ENCODE results near the gene PRCD.

DNA sequence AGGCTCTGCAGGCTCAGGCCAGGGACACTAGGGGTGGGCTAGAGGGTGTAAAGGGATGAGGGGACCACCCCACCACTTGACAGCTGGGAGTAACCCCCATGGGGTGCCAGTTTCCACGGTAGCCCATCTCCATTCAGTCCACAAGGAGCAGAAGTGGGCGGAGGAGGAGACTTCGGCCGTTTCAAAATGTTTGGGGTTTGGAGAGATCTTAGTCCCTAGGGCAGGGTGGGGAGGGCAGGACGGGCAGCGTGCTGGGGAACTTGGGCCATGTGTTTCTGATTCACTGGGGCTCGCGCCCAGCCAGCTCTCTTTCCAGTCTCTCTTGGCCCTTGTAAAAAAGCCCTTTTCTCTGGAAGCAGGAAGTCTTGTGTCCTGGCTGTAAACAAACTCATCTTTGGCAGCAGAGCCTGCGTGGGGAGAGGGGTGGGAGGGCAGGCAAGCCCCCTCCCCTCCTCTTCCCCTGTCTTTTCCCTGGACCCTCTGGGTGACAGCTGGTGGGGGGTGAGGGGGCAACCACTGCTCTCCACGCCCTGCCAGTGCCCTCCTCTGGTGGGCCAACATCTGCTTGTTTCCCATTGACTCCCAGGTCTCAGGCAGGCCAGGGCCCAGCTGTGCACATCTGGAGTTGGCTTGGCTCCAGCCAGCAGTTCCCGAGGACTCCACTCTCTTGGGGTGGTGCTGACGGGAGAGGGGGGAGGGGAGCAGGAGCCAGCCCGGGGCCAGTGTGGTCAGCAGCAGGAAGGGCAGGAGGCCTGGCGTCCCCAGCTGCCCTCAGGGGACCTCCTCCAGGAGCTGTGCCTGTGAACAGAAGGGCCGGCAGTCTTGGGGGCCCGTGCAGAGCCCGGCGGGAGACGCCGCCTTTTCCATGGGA, 10.4 kb upstream of the PRCD start:
- TF ChIP-seq POLR2A (IDR thresholded peaks at IDR 0.05; ENCODE audit: low read length) (no peak), GATA1 (IDR thresholded peaks at IDR 0.05; ENCODE audit: low read depth, low read length) (no peak)

Data from erythroblast (primary cell).